H9 (cell line): ENCODE measurements around the gene UTP25. TPM values are rescaled to one million over a fixed set of nuclear protein-coding genes. Genes with fewer than 3 reads are reported as not detected.

Experiments
- DNase-seq: peaks from one replicate; pipeline ENCODE4 v3.0.0-alpha.2; 2017
- H2AFZ ChIP-seq: one replicate; pipeline ENCODE4 v1.6.1; 2013; ENCODE audit warnings: mild to moderate bottlenecking, low read length, control low read depth, moderate library complexity
- H2AK5ac ChIP-seq: 2 replicates; pipeline ENCODE4 v1.6.1; 2013; ENCODE audit warnings: low read length, control low read depth, mixed read lengths; ENCODE audit not compliant: insufficient read length
- H2BK120ac ChIP-seq: one replicate; pipeline ENCODE4 v1.6.1; 2013; ENCODE audit warnings: low read depth, mild to moderate bottlenecking, low read length, control low read depth, inconsistent platforms; ENCODE audit not compliant: poor library complexity, severe bottlenecking
- H2BK12ac ChIP-seq: 2 replicates; pipeline ENCODE4 v1.6.1; 2013; ENCODE audit warnings: low read length, control low read depth, mixed read lengths, low read depth; ENCODE audit not compliant: insufficient read length
- H2BK15ac ChIP-seq: 2 replicates; pipeline ENCODE4 v1.6.1; 2013; ENCODE audit warnings: low read depth, low read length, control low read depth
- H2BK20ac ChIP-seq: one replicate; pipeline ENCODE4 v1.6.1; 2013; ENCODE audit warnings: low read depth, mild to moderate bottlenecking, low read length, control low read depth, inconsistent platforms; ENCODE audit not compliant: poor library complexity, severe bottlenecking
- H2BK5ac ChIP-seq: 2 replicates; pipeline ENCODE4 v1.6.1; 2013; ENCODE audit warnings: low read length, control low read depth, mixed read lengths; ENCODE audit not compliant: insufficient read length
- H3K14ac ChIP-seq: 2 replicates; pipeline ENCODE4 v1.6.1; 2013; ENCODE audit warnings: low read length, control low read depth; ENCODE audit not compliant: insufficient read depth
- H3K18ac ChIP-seq: 2 replicates; pipeline ENCODE4 v1.6.1; 2013; ENCODE audit warnings: low read depth, mild to moderate bottlenecking, mixed read lengths, low read length, control low read depth; ENCODE audit not compliant: insufficient read length
- H3K23ac ChIP-seq: 2 replicates; pipeline ENCODE4 v1.6.1; 2013; ENCODE audit warnings: low read length, control low read depth, mixed read lengths, low read depth; ENCODE audit not compliant: insufficient read length
- H3K23me2 ChIP-seq: 2 replicates; pipeline ENCODE4 v1.6.1; 2013; ENCODE audit warnings: low read depth, mild to moderate bottlenecking, mixed read lengths, low read length, control low read depth; ENCODE audit not compliant: insufficient read length, poor library complexity, severe bottlenecking
- H3K27ac ChIP-seq: 2 replicates; pipeline ENCODE4 v1.5.1; 2013; ENCODE audit warnings: low read length, control low read depth, mixed read lengths, low read depth; ENCODE audit not compliant: insufficient read length
- H3K27me3 ChIP-seq: 2 replicates; pipeline ENCODE4 v1.6.1; 2013; ENCODE audit warnings: low read length, control low read depth, inconsistent platforms; ENCODE audit not compliant: insufficient read depth
- H3K4ac ChIP-seq: 2 replicates; pipeline ENCODE4 v1.6.1; 2013; ENCODE audit warnings: low read depth, mild to moderate bottlenecking, control low read depth, inconsistent platforms, low read length, moderate library complexity
- H3K4me1 ChIP-seq: 2 replicates; pipeline ENCODE4 v1.6.1; 2013; ENCODE audit warnings: low read length, control low read depth, inconsistent platforms; ENCODE audit not compliant: insufficient read depth
- H3K4me2 ChIP-seq: 2 replicates; pipeline ENCODE4 v1.6.1; 2013; ENCODE audit warnings: low read length, control low read depth, mixed read lengths; ENCODE audit not compliant: insufficient read length, insufficient read depth
- H3K56ac ChIP-seq: 2 replicates; pipeline ENCODE4 v1.6.1; 2013; ENCODE audit warnings: low read depth, mild to moderate bottlenecking, mixed read lengths, low read length, control low read depth; ENCODE audit not compliant: insufficient read length
- H3K79me1 ChIP-seq: 2 replicates; pipeline ENCODE4 v1.6.1; 2013; ENCODE audit warnings: low read depth, mild to moderate bottlenecking, moderate library complexity, low read length, control low read depth, inconsistent platforms; ENCODE audit not compliant: insufficient read depth, poor library complexity, severe bottlenecking
- H3K79me2 ChIP-seq: 2 replicates; pipeline ENCODE4 v1.6.1; 2013; ENCODE audit warnings: low read length, control low read depth, inconsistent platforms; ENCODE audit not compliant: insufficient read depth
- H3K9ac ChIP-seq: 2 replicates; pipeline ENCODE4 v1.6.1; 2013; ENCODE audit warnings: low read length, control low read depth, mixed read lengths; ENCODE audit not compliant: insufficient read length; ENCODE audit errors: extremely low read depth
- H3K9me3 ChIP-seq: one replicate; pipeline ENCODE4 v1.6.1; 2013; ENCODE audit warnings: low read depth, low read length, inconsistent platforms; ENCODE audit not compliant: control insufficient read depth
- H3T11ph ChIP-seq: one replicate; pipeline ENCODE4 v1.6.1; 2013; ENCODE audit warnings: mild to moderate bottlenecking, low read length, control low read depth, inconsistent platforms
- H4K20me1 ChIP-seq: one replicate; pipeline ENCODE4 v1.6.1; 2013; ENCODE audit not compliant: control insufficient read depth, insufficient read length, insufficient read depth
- H4K5ac ChIP-seq: 2 replicates; pipeline ENCODE4 v1.6.1; 2013; ENCODE audit warnings: low read depth, mild to moderate bottlenecking, mixed read lengths, low read length, control low read depth; ENCODE audit not compliant: insufficient read length
- H4K8ac ChIP-seq: replicated peaks from 2 replicates; pipeline ENCODE4 v1.6.1; 2013; ENCODE audit warnings: low read length, control low read depth, mixed read lengths, low read depth; ENCODE audit not compliant: insufficient read length
- H4K91ac ChIP-seq: 2 replicates; pipeline ENCODE4 v1.6.1; 2013; ENCODE audit warnings: low read depth, mild to moderate bottlenecking, moderate library complexity, mixed read lengths, low read length, control low read depth; ENCODE audit not compliant: insufficient read length
- H3K27ac Mint-ChIP-seq, 3 experiments: 2 replicates in 2 of 3; 3 replicates in 1 of 3; pipeline ENCODE4 v1.8.0; 2020 to 2021; ENCODE audit warnings: mixed read lengths in 3 of 3, mild to moderate bottlenecking in 1 of 3, moderate library complexity in 1 of 3
- H3K27me3 Mint-ChIP-seq: 2 replicates; pipeline ENCODE4 v1.8.0; 2021; ENCODE audit warnings: low read depth, mild to moderate bottlenecking, moderate library complexity, mixed read lengths
- H3K36me3 Mint-ChIP-seq, 3 experiments: 2 replicates in 2 of 3; 3 replicates in 1 of 3; pipeline ENCODE4 v1.8.0; 2020 to 2021; ENCODE audit warnings: low read depth in 3 of 3, mixed read lengths in 3 of 3; ENCODE audit not compliant: insufficient read depth in 1 of 3
- H3K4me1 Mint-ChIP-seq, 2 experiments: 2 replicates each; pipeline ENCODE4 v1.8.0; 2020; ENCODE audit warnings: mixed read lengths in 2 of 2
- H3K4me3 Mint-ChIP-seq, 2 experiments: 2 replicates in 1 of 2; 3 replicates in 1 of 2; pipeline ENCODE4 v1.8.0; 2020 to 2021; ENCODE audit warnings: mild to moderate bottlenecking in 2 of 2, mixed read lengths in 2 of 2, moderate library complexity in 1 of 2
- H3K9me3 Mint-ChIP-seq, 2 experiments: 2 replicates in 1 of 2; 3 replicates in 1 of 2; pipeline ENCODE4 v1.8.0; 2020; ENCODE audit warnings: mild to moderate bottlenecking in 2 of 2, mixed read lengths in 2 of 2, moderate library complexity in 1 of 2
- CTCF ChIP-seq: fragments of 200-600 bp; sonication (generic); conservative IDR thresholded peaks from 3 replicates; pipeline ENCODE4 v1.8.0; 2021; ENCODE audit warnings: antibody characterized with exemption, mild to moderate bottlenecking
- WGBS: extraction: QIAGEN DNeasy Blood & Tissue Kit; methylation state at CpG from one replicate; pipeline ENCODE4 v1.1.7; 2013; ENCODE audit warnings: missing lambda C conversion rate, low lambda C conversion rate, mixed read lengths; ENCODE audit not compliant: insufficient read length; ENCODE audit errors: extremely low coverage; 5-methylcytosine and 5-hydroxymethylcytosine counted together
- total RNA-seq: library from RNA; stranded (reverse); gene quantifications from 2 replicates; pipeline ENCODE4 v1.2.1, GENCODE V29; 2021

Gene UTP25
- total RNA-seq, 1 experiment from 2014 or later, result 12.9 TPM

- Histone ChIP-seq H3K14ac (no peak overlapping the region), H3K4me2 (no peak overlapping the region), H3K79me2 (no peaks in the 10 kb centered on the region), H3K18ac (no peak overlapping the region), H3K27ac (no peak overlapping the region), H4K8ac (no peak overlapping the region), H3K23me2 (no peaks in the 10 kb centered on the region), H3K27me3 (no peaks in the 10 kb centered on the region), H4K20me1 (no peaks in the 10 kb centered on the region), H4K91ac (no peak overlapping the region), H2BK120ac (no peak overlapping the region), H2BK12ac (no peak overlapping the region), H2BK15ac (no peak overlapping the region), H2AK5ac (no peak overlapping the region), H3K9me3 (no peaks in the 10 kb centered on the region), H3K9ac (no peak overlapping the region), H4K5ac (no peak overlapping the region), H3T11ph (no peak overlapping the region), H3K4me1 (no peaks in the 10 kb centered on the region), H3K56ac (no peak overlapping the region), H3K79me1 (no peaks in the 10 kb centered on the region), H2BK5ac (no peak overlapping the region), H3K23ac (no peak overlapping the region), H2BK20ac (no peak overlapping the region), H3K4ac (no peak overlapping the region), H2AFZ (no peak overlapping the region)
- no CpG with 5 or more reads among the region's 2 CpGs for WGBS
- Mint-ChIP-seq H3K27ac (no peak overlapping the region), H3K9me3 (no peaks in the 10 kb centered on the region), H3K27me3 (peaks cover 7% of the 10 kb centered on the region; the same call in 1 of the 2 replicates), H3K4me3 (no peak overlapping the region), H3K36me3 (no peaks in the 10 kb centered on the region), H3K4me1 (peaks cover 14 to 21% of the 10 kb centered on the region in 2 experiments)
- no peak for TF ChIP-seq CTCF
- DNase-seq, result no peak
Measured at GRCh38 chr1:209882942-209883340, 55.2 kb downstream of the UTP25 start.
